ENCODE data around the gene ALPL.

Gene ALPL

DNA sequence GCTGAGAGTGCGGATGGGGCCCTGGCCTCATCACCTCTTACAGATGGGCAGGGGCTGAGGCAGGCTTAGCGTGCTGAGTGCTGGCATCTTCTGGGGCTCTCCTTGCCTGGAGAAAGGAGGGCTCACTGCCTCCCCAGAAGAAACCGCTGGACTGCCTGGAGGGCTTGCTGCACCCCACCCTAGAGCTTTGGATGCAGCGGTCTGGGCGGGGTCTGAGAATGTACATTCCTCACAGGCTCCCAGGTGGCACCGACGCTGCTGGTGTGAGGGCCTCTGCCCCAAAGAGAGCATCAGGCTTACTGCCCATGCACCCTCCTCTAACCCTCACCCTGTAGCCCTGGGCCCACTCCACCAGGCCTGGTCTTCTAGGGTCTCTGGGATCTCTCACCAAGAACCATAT is 108.8 kb downstream of the ALPL start:
- Histone ChIP-seq H3K4me3 (IDR thresholded peaks at IDR 0.05; ENCODE audit: insufficient read depth, low read depth, low read length) (no peak overlapping the region), H4K20me1 (ENCODE audit: insufficient read depth) (no peaks in the 10 kb centered on the region), H3K4me2 (no peak overlapping the region), H3K4me1 (ENCODE audit: low read depth, poor library complexity, severe bottlenecking) (no peaks in the 10 kb centered on the region), H3K27ac (no peak overlapping the region), H3K79me2 (ENCODE audit: insufficient read depth, low read depth) (no peaks in the 10 kb centered on the region), H3K9ac (no peak overlapping the region), H3K36me3 (ENCODE audit: insufficient read depth) (no peaks in the 10 kb centered on the region), H3K27me3 (ENCODE audit: insufficient read depth, low read depth) (peaks cover 64% of the 10 kb centered on the region), H2AFZ (ENCODE audit: low read depth) (no peak overlapping the region)
- TF ChIP-seq, protein P1, sequence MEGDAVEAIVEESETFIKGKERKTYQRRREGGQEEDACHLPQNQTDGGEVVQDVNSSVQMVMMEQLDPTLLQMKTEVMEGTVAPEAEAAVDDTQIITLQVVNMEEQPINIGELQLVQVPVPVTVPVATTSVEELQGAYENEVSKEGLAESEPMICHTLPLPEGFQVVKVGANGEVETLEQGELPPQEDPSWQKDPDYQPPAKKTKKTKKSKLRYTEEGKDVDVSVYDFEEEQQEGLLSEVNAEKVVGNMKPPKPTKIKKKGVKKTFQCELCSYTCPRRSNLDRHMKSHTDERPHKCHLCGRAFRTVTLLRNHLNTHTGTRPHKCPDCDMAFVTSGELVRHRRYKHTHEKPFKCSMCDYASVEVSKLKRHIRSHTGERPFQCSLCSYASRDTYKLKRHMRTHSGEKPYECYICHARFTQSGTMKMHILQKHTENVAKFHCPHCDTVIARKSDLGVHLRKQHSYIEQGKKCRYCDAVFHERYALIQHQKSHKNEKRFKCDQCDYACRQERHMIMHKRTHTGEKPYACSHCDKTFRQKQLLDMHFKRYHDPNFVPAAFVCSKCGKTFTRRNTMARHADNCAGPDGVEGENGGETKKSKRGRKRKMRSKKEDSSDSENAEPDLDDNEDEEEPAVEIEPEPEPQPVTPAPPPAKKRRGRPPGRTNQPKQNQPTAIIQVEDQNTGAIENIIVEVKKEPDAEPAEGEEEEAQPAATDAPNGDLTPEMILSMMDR (conservative IDR thresholded peaks at IDR 0.05; ENCODE audit: low read depth, low read length), result no peak

DNA sequence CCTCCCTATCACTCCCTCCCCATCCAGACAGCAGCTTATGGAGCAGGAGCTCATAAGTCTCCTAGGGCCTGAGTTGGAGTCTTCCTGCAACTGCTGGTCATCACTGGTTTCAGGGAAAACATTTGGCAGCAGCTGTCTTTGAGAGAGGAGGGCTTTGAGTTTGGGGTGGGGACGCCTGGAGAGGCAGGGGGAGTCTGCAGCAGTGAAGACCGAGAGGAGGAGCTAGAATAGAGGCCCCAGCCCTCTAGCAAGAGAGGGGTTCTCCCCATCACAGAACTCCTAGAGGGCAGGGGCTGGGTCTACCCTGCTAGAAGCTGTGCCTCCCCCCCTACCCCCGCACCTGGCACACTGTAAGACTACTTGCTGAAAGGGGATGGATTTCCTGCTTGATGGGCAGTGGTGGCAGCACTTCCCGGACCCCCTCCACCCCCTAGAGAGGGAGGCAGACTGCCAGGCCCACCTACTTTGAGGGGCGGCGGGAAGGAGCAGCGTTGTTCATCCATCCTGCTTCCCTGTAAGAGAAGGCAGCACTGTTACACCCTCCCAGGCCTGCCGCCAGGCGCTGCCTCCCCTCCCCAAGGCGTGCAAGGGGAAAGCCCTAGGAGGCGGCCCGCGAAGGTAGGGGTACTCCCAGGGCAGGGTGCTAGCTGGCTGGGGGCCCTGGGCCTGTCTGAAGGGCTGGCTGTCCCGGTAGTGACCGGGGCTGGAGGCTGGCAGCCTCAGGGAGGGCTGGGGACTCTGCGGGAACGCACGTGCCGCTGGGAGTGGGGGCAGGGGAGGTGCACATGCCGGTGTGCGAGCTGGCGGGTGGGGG is 109.5 kb downstream of the ALPL start:
- no peak overlapping the region for H3K4me3 ChIP-seq (IDR thresholded peaks at IDR 0.05; ENCODE audit: insufficient read depth, low read depth, low read length)

DNA sequence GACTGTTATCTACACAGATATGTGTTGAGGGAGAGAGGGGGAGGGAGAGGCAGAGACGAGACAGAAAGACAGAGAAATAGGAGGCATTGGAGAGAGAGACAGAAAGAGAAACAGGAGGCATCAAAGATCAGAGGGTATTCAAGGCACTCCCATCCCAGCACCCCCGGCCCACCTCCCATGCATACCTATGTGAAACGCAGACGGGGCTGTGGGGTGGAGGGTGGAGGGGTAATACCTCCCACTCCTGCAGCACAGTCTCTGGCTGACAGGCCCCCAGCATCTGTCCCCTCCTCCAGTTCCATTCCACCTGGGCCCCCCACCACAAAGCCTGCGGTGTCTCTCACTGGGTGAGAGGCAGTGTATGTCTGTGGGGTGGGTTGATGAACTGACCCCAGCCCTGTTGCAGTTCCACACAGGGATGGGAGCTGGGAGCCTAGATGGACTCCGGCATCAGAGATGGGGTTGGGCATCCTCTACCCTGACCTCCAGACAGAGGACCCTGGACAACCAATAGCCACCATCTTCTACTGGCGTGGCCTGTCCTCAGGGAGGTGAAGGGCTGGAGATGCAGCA is 110.2 kb downstream of the ALPL start:
- TF ChIP-seq, protein P1 (conservative IDR thresholded peaks at IDR 0.05; ENCODE audit: low read depth, low read length), result no peak
- Histone ChIP-seq H4K20me1 (ENCODE audit: insufficient read depth) (no peaks in the 10 kb centered on the region), H2AFZ (ENCODE audit: low read depth) (no peak overlapping the region), H3K4me1 (ENCODE audit: low read depth, poor library complexity, severe bottlenecking) (no peaks in the 10 kb centered on the region), H3K4me3 (IDR thresholded peaks at IDR 0.05; ENCODE audit: insufficient read depth, low read depth, low read length) (no peak overlapping the region), H3K79me2 (ENCODE audit: insufficient read depth, low read depth) (no peaks in the 10 kb centered on the region), H3K27ac (no peak overlapping the region), H3K36me3 (ENCODE audit: insufficient read depth) (no peaks in the 10 kb centered on the region), H3K9ac (no peak overlapping the region), H3K4me2 (no peak overlapping the region), H3K27me3 (ENCODE audit: insufficient read depth, low read depth) (peaks cover 57% of the 10 kb centered on the region; the same call in 1 of the 2 replicates)

More for the DNA sequence above, 109.5 kb downstream of the ALPL start:
- Histone ChIP-seq H3K4me1 (ENCODE audit: low read depth, poor library complexity, severe bottlenecking) (no peaks in the 10 kb centered on the region), H3K27ac (no peak overlapping the region), H3K36me3 (ENCODE audit: insufficient read depth) (no peaks in the 10 kb centered on the region), H3K9ac (no peak overlapping the region), H3K79me2 (ENCODE audit: insufficient read depth, low read depth) (no peaks in the 10 kb centered on the region), H3K27me3 (ENCODE audit: insufficient read depth, low read depth) (peaks cover 59% of the 10 kb centered on the region; the same call in 1 of the 2 replicates), H2AFZ (ENCODE audit: low read depth) (no peak overlapping the region), H3K4me2 (no peak overlapping the region), H4K20me1 (ENCODE audit: insufficient read depth) (no peaks in the 10 kb centered on the region)
- TF ChIP-seq, protein P1 (conservative IDR thresholded peaks at IDR 0.05; ENCODE audit: low read depth, low read length), result no peak

DNA sequence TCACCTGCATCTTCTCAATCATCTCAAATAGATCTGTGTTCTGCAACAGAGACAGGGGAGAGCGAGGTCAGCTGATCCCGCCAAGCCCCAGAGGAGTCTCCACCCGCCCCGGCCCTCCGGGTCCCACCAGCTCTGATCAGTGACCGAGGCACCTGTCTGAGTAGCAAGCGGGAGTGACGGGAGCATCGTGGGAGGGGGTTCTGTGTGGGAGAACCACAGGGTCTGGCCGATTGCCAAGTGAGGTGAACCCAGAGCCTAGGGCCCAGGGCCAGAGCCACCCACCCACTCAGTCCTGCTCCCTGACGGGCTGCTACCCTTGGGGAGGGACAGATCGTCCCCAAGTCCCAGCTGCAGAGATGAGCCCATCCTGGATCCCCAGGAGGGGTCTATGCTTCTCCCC is 110.8 kb downstream of the ALPL start:
- Histone ChIP-seq H2AFZ (ENCODE audit: low read depth) (no peak overlapping the region), H3K9ac (no peak overlapping the region), H3K4me2 (no peak overlapping the region), H3K36me3 (ENCODE audit: insufficient read depth) (no peaks in the 10 kb centered on the region), H3K4me3 (IDR thresholded peaks at IDR 0.05; ENCODE audit: insufficient read depth, low read depth, low read length) (no peak overlapping the region), H3K27me3 (ENCODE audit: insufficient read depth, low read depth) (peaks cover 54% of the 10 kb centered on the region; the same call in 1 of the 2 replicates), H3K27ac (no peak overlapping the region), H3K4me1 (ENCODE audit: low read depth, poor library complexity, severe bottlenecking) (no peaks in the 10 kb centered on the region), H3K79me2 (ENCODE audit: insufficient read depth, low read depth) (no peaks in the 10 kb centered on the region), H4K20me1 (ENCODE audit: insufficient read depth) (no peaks in the 10 kb centered on the region)
- TF ChIP-seq, protein P1 (conservative IDR thresholded peaks at IDR 0.05; ENCODE audit: low read depth, low read length), result no peak
